ENCODE measurements around the gene KCNQ1.

GRCh38 chr11:2690596-2691354 lies 246.0 kb downstream of the KCNQ1 start:
- TF ChIP-seq EZH2 (IDR thresholded peaks at IDR 0.05; ENCODE audit: insufficient read depth, poor library complexity, severe bottlenecking) (no peak), EZH2phosphoT487 (IDR thresholded peaks at IDR 0.05; ENCODE audit: insufficient read depth, low read depth) (no peak)
